HG03280 (cell line): ENCODE measurements around the gene KRT33B.
"Not testable (repeated sequence)": the region's sequence is repeated elsewhere in the genome, so short reads cannot be mapped to it uniquely, and the experiment has no call there.

Experiments used
- ATAC-seq: cut with Tn5 transposase; IDR thresholded peaks from one replicate; pipeline ENCODE4 v1.9.1; 2021; ENCODE audit warnings: mild to moderate bottlenecking, moderate library complexity; ENCODE audit not compliant: unreplicated experiment

KRT33B gene

DNA sequence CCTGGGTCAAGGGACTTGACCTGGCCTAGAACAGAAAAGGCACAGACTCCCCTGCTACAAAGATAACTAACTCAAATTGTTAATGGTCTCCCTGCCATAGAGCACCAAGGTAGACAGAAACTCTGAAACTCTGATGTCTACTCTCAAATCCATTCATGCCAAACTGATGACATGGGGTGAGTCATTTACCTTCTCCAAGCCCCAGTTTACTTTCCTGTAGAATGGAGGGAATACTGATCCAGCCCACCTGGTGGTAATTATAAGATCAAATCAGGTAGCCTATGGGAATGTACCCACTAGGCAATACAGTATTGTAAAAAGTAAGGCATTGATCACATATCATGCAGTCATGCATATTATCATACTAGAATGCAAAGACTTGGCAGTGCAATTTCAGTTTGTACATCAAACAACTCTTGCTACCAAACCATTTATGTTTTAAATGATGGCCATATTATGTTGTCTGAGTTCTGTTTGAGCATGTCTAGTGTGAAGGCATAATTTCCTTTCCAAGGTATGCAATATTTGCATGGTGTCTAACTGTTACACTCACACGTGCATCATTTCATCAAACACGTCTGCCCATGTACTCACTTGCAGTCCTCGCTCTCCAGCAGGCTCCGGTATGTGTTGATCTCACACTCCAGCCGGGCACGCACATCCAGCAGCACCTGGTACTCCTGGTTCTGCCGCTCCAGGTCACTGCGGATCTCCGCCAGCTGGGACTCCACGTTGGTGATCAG is 24.8 kb upstream of the KRT33B start:
- ATAC-seq = no peak

DNA sequence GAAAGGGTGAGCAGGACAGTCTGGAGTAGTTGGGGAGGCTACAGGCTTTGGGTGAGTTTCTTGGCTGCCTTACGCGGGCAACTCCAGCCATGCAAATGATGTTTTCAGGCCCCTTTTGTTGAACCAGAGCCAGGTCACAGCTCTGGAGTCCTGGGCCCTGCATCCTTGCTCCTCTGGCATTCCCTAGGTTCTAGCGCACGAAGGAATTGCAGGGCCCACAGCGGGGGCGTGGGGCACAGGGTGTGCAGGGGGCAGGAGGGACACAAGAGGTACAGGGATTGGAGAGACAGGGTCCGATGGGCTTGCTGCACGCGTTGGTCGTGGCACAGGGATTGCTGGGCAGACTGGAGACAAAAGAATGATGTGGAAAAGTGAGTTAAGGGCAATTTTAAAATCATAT is 24.2 kb upstream of the KRT33B start:
- ATAC-seq = no peak

DNA sequence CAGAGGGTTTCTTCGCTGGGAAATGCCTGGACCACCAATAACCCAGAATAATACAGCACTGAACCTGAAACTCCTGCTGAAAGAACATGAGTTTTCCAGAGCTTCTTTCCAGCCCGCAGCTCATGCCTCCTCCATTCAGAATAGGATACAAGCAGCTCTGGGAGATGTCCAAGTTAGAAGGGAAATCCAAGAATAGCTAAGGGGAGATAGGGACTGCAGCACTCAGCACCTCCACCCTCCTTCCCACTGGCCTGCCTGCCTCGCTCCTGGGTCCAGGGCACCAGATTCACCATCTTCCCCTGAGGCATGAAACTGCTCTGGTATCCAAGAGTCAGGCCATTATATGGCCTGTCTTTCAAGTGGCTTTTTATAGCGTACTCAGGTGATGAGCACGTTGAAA is 23.7 kb upstream of the KRT33B start:
- no peak for ATAC-seq

DNA sequence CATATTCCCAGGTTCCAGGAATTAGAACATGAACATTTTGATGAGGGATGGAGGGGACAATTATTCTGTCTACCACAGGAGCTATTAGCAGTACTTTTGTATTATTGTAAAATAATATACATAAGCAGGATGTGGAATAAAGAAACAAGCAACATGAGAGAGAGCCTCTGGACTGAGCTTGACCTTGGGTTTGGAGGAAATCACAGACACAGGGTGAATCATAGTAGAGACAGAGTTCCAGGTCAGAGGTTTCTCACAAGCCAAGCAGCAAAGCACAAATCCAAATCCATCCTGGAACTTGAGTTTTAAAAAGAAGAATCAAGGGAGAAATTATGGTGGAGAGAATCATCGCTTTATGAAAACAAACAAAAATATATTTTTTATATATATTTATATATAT is 22.7 kb upstream of the KRT33B start:
- no peak for ATAC-seq

DNA sequence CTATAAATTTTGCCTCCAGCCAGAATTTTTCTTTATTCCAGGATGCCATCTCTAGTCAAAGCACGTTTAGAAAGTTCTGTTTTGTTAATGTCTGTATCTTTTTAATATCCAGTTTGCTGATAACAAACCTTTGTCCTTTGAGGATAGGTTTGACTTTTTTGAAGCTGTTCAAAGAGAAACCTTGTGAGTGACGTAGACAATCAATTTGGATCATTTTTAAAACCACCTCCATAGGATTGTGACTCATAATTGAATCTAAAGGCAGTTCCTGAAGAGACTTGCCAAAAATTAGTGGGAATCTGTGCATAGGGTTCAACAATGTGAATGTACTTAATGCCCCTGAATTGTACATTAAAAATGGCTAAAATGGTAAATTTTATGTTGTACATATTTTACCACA is 21.9 kb upstream of the KRT33B start:
- ATAC-seq = no peak

DNA sequence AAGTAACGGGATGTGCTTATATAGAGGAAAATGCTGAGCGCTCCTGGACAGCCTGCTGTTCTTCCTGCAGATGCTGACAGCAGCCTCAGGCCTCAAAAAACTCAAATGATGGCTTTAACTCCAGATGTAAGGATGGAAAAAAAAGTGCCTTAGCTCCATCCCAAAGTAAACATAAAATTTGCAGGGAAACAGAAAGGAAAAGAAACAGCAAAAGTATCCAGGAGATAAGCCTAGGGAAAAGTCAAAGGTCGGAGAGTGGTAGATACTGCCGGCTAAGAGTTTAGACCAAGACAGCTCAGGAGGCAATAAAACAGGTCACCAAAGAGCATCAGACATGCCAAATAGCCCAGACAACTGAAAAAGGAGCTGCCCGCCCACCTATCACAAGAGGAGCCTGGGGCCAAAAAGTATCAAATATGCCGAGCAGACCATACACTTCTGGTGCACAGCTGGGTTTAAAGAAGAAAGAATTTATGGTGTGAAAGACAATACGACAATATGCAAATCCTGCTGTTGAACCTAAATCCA is 20.9 kb upstream of the KRT33B start:
- no peak for ATAC-seq

DNA sequence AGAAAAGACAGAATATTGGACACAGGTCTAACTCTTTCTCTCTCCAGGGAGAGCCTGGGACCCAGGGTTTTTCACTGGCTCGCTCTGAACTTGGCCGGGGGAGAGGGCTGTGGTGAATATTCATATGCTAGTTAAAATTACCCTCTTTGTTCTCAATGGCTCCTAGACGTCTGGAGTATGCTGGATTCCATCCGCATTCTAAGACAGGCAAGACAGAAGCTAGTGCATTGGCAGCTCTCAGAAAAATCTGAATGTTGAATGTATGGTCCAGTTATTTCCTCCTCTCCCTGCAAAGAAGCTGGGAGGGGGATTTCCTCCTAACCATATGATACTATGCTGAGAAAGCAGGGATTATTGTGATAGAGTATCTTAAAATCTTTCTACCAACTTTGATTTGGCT is 18.1 kb upstream of the KRT33B start:
- no peak for ATAC-seq

DNA sequence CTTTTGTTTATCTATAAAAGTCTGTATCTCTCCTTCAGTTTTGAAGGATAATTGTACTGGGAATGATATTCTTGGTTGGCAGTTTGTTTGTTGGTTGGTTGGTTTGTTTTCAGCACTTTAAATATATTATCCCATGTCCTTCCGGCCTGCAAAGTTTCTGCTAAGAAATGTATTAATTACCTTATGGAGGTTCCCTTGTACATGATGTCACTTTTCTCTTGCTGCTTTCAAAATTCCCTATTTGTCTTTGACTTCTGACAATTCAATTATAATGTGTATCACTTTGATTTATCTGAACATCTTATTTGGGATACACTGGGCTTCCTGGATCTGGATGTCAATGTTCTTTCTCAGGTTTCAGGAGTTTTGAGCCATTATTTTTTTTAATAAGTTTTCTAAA is 16.6 kb upstream of the KRT33B start:
- ATAC-seq = no peak

DNA sequence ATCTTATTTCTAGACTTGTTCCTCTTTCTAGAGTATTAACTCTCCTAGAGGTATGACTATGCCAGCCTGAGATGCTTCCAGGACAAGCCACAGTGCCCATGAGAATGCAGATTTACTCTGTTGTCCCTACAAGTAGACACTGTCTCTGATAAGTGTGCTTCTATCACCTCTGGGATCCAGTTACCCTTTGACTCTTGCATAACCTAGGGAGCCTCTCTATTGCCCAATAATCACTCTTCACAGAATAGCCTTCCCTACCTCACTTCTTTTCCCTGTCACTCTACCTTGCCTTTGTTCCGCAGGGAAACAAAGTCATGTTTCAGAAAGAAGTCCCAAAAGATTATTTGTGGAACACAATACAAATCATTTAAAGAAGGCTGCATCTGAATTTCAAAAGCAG is 14.1 kb upstream of the KRT33B start:
- ATAC-seq = no peak

DNA sequence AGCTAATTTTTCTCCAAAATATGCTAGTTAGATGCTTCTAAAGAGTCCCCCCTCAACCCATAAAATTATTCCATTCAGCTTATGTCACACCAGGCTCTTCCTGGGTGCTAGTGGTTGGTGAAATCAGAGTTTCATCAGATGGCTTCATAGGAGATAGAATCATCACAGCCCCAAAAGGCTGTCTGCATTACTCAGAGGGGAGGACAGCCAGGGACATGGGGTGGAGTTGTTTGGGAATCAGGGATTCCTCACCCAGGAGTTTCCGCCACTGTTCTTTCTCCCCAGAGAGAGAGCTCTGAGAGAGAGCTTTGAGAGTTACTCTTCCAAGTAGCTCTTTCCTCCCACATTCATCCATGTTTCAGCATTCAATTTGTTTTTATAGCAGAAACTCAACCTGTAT is 12.8 kb upstream of the KRT33B start:
- no peak for ATAC-seq

DNA sequence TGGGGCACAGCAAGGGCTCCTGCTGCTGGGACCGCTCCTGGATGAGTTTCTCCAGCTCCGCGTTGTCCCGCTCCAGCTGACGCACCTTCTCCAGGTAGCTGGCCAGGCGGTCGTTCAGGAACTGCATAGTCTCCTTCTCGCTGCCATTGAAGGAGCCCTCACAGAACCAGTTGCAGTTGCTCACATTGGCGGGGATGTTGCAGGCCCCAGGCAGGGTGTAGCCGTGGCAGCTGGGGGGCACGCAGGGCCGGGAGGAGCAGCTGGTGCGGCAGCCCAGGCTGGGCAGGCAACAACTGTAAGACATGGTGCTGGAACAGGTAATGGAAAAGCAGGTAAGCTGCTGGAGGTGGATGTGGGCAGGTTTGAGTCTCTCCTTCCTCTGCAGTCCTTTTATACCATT is 12.3 kb upstream of the KRT33B start, which contains the start of gene KRT34:
Gene KRT34 (minus strand): TSS at position 364 of the 400 bp plus-strand sequence. CDS start 60 bp downstream, at position 304.
- ATAC-seq = not testable (repeated sequence)

DNA sequence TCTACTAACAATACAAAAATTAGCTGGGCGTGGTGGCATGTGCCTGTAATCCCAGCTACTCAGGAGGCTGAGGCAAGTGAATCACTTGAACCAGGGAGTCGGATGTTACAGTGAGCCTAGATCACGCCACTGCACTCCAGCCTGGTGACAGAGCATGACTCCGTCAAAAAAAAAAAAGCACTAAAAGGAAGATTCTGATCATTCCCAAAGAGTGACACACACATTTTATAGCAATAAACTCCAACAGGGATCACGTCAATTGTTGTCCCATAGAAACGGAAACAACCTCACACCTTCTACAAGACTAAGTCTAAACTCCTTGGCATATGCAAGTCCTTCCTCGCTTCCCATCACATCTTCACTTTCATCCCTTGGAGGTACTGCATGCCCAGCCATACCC is 10.5 kb upstream of the KRT33B start:
- not testable (repeated sequence) for ATAC-seq

DNA sequence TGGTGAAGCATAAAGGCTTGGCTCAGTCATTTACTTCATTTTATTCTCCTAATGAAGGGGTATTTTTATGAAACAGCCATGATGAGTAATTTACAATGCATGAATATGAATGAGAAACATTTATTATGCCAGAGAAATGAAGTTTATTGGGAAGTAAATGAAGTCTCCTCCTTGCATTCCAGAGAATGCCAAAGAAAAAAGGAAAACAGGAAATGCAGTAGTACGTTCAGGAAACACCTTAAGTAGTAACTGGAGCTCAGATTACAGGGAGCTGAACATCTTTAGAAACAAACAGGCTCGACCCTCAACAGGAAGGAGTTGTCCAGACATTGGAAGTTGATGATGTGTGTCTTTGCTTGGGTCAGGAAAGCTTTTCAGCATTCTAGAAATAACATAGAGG is 7.9 kb upstream of the KRT33B start:
- no peak for ATAC-seq

DNA sequence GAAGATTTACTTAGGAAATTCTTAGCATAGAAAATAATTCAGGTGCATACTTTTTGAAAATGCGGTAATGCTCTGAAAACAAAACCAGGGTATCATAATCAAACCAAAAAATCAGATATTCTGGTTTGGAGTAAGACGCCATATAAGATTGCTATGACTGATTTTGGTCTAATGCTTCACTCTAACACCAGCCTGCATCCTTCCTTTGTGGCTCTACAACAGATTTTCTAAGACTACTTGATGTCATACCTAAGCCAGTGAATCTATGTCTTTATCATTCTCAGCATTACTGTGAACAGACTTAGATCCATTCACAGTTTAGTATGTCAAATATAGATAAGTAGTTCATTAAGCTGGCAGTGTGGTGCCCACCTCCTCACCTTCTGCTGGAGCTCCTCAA is 590 bp downstream of the KRT33B start:
- ATAC-seq = no peak

DNA sequence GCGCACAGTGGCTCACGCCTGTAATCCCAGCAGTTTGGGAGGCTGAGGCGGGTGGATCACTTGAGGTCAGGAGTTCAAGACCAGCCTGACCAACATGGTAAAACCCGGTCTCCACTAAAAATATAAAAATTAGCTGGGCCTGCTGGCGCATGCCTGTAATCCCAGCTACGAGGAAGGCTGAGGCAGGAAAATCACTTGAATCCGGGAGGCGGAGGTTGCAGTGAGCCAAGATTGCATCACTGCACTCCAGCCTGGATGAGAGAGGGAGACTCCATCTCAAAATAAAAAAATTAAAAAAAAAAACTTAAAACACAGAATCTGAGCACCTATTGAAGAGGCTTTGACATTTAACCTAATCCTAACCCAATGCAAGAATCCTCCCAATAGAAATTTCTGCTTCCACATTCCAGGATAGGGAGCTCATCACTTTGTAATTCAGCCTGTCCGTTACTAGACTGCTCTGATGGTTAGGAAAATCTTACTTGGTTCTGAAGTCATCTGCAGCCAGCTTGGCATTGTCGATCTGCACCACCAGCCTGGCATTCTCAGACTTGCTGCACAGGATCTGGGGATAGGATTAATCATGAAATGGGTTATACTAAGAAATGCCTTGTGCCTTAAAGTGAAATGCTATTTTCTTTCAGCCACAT is 2.1 kb downstream of the KRT33B start:
- ATAC-seq = no peak

DNA sequence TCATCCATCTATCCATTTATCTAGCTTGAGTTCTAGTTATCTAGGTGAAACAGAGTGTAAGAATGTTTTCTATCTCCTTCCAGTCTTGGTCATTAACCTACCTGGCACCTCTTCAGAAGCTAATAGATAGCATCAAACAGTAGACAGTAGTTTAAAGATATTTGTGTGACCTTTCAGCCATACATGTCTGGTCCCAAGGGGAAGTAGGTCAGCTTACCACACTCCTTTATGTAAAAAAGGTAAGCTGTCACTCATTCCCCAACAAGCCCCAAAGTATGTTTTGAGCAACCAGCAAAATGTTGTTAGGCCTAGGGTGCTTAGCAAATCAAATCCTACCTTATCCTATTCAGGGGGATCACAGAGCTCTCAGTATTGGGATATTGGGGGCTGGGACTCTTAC is 3.5 kb downstream of the KRT33B start:
- ATAC-seq = no peak

DNA sequence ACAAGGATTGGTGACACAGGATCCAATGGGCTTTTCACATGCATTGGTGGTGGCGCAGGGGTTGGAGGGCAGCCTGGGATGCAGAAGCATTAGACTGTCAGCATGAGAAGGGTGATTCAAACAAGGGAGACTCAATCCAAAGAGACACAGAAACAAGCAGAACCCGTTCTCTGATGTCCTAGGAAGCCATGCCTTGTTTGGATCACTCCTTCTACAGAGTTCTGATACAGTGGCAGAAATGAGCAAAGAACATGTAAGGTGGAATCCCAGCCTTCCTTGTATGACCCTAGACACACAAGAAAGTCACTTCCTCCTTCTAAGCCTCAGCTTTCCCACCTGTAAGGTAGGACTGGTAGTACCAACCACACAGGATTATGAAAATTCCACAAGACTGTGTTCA is 5.7 kb downstream of the KRT33B start:
- ATAC-seq = no peak

DNA sequence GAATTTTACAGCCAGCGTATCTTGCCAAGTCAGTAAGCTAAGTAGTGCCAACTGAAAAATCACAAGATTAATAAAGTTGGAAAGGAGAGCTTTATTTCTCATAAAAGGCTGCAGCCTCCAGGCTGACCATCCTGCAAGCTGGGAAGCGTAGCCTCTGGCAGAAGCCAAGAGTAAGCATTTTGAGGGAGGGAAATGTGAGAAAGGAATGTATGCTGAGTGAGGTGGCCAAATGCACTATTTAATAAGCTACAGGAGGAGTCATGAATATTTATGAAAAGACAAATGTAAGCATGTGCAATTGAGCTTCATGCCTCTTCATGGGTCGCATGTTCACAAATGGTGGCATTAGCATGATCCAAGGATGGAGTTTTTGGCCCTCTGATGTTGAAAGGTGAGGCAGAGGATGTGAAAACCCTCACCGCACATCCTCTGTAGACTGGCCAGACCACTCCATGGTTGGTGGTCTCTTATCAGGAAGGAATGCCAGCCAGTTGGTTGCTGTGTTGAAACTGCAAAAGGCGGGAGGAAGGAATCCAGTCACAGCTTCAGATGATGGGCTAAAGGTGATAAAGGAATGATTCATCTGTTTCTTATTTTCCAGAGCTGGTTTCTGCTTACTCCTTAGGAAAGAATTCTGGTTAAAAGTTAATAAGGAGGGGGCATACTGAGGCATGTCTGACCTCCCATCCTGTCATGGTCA is 9.2 kb downstream of the KRT33B start:
- no peak for ATAC-seq

DNA sequence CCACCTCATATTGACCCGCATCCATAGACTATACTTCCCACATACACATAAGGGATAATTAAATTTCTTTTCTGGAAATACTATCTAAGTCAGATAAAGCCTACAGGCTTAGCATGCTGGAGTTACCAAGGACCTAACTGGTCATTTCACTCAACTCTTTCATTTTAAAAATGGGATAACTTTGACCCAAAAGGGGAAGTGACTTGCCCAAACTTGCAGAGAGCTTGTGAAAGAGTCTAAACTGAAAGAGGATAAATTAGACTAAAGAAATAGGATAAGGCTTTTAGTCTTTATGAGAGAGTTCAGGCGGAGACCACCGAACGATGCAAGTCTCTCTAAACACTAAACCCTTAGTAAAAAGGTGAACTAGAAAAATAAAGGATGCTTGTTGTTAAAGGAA is 15.1 kb downstream of the KRT33B start:
- ATAC-seq = no peak

DNA sequence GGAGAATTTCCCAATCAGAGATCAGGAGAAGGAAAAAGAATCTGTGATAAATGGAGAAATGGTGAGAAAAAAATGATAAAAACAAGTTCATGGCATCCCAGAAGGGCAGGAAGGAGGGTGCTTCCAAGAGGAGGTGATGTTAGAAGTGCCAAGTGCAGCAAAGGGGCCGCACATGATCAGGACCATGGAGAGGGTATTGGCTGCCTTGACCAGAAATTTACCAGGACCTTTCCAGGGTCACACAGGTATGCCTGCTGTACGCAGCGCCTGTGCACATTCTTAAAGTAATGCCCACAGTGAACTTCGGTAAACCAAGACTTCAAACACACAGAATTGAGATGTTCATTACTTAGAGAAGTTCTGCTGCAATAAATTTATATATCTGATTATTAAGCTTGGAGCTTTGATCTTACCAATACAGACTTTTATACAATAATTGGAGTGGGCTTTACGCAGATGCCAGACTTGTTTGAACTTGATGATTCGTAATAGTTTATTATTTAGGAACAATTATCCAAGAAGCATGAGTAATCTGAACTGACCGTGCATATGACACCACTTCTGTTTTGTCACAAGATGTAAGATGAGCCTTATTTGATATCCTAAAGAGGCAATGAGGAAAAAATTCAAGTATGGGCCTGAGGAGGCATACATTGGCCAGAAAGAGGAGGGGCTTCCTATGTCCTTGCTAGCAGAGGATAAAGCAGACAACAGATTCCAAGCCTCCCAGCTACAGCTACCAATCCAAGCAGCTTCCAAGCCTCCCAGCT is 16.8 kb downstream of the KRT33B start:
- ATAC-seq = no peak

DNA sequence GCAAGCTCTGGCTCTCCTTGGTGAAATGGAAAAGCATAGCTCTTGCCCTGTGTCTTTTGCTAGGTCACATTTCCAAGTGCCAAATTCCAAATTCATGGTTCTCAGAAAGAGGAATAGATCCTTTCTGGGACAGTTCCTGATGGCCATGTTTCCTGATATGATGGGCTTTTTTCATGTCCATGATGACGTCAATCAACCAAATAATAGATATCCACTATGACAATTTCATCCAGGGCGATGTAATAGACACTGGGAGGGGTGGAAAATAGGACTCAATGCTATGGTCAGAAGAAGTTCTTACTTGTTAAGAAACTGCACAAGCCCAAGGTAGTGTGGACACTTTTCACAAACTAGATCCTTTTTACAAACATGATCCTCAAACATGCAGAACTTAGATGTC is 18.4 kb downstream of the KRT33B start:
- no peak for ATAC-seq
